ENCODE measurements around the gene DPH6. TPM values are rescaled to one million over a fixed set of nuclear protein-coding genes. Genes with fewer than 3 reads are reported as not detected.

The DPH6 gene
- total RNA-seq, 4 donors from 2014 or later: 15.9 to 44.1 (median 26.1) TPM

DNA sequence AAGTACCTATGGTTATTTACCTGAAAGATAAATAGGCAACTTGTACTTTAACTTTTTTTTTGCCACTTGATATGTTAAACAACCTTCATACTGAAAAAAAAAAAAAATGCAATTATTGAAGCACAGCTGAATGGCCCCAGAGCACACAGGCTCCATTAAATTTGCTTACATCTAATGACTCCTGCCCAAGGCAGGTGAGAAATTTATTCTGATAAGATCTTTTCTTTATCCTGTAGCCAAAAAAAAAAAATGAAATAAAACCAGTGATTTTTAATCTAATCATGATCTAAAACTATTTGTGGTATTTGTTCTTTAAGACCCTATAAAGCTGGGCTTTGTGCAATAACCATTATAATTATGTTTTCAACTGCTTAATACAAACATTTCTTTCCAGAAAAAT, 115.7 kb downstream of the DPH6 start:
- DNase-seq: no peak
- intact Hi-C loops (cut with DNase I; ENCODE audit: low total_unique reads) (no loop called here), in situ Hi-C loops (cut with MboI; ENCODE audit: low sequenced_read_pairs in 4 of 4) (loop anchor here in 1 of 4 donors (25.0 kb wide), 1 partner anchor 343 kb away; the partner anchor contains the start of gene NANOGP8)
- no peak overlapping the region for H3K4me3 ChIP-seq
- no peaks in the 10 kb centered on the region for H3K9me3 ChIP-seq
- H3K4me1 ChIP-seq: no peaks in the 10 kb centered on the region
- TF ChIP-seq, protein P1, sequence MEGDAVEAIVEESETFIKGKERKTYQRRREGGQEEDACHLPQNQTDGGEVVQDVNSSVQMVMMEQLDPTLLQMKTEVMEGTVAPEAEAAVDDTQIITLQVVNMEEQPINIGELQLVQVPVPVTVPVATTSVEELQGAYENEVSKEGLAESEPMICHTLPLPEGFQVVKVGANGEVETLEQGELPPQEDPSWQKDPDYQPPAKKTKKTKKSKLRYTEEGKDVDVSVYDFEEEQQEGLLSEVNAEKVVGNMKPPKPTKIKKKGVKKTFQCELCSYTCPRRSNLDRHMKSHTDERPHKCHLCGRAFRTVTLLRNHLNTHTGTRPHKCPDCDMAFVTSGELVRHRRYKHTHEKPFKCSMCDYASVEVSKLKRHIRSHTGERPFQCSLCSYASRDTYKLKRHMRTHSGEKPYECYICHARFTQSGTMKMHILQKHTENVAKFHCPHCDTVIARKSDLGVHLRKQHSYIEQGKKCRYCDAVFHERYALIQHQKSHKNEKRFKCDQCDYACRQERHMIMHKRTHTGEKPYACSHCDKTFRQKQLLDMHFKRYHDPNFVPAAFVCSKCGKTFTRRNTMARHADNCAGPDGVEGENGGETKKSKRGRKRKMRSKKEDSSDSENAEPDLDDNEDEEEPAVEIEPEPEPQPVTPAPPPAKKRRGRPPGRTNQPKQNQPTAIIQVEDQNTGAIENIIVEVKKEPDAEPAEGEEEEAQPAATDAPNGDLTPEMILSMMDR (IDR thresholded peaks at IDR 0.05 in 4 of 5, conservative IDR thresholded peaks at IDR 0.05 in 1 of 5): no peak
- no peak for TF ChIP-seq POLR2A (IDR thresholded peaks at IDR 0.05)
- no peaks in the 10 kb centered on the region for H3K36me3 ChIP-seq
- no peaks in the 10 kb centered on the region for H3K27me3 ChIP-seq
- no peak for ATAC-seq
- H3K27ac ChIP-seq: no peak overlapping the region

DNA sequence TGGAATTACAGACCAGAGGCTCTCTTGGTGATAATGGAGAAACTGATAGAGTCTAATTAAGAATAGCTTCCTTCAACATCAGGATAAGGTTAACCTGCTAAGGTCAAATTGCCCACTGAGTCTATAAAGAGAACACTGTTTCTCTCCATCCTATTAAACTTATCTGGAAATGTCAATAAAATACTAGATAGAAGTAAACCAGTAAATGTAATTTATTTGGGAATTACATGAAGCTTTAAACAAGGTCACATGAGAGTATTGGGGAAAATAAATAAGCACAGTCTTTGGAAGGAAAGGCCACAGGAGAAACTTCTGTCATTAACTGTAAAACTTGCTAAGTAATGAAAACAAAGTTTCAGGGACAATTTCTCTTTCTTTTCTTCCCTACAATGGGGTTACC, 118.5 kb downstream of the DPH6 start:
- in situ Hi-C loops (cut with MboI; ENCODE audit: low sequenced_read_pairs in 4 of 4) (loop anchor here in 1 of 4 donors (25.0 kb wide), 1 partner anchor 340 kb away; the partner anchor contains the start of gene NANOGP8), intact Hi-C loops (cut with DNase I; ENCODE audit: low total_unique reads) (no loop called here)
- H3K27ac ChIP-seq: no peak overlapping the region
- TF ChIP-seq, protein P1 (IDR thresholded peaks at IDR 0.05 in 4 of 5, conservative IDR thresholded peaks at IDR 0.05 in 1 of 5): no peak
- TF ChIP-seq POLR2A (IDR thresholded peaks at IDR 0.05): no peak
- H3K27me3 ChIP-seq: no peaks in the 10 kb centered on the region
- H3K4me3 ChIP-seq: no peak overlapping the region
- H3K4me1 ChIP-seq: no peaks in the 10 kb centered on the region
- ATAC-seq (no peak), DNase-seq (no peak)
- no peaks in the 10 kb centered on the region for H3K36me3 ChIP-seq
- no peaks in the 10 kb centered on the region for H3K9me3 ChIP-seq

DNA sequence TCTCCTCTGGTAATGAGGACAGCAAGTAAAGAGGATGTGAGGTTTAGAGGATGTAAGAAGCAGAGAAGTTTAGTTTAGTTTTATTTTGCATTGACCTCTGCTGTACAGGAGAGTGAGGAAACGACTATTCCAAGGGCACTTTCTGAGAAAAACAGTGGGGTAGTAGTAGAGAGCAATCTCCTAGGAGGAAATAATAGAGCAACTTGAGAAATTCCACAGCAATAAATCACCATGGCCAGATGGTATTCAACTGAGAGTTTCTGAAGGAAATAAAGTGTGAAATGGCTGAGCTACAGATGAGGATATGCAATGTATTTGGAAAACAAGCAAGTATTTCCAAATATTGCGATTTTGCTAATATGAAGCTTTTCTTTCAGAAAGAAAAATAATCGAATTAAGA, 118.9 kb downstream of the DPH6 start:
- no peak for ATAC-seq
- Histone ChIP-seq H3K27me3 (no peaks in the 10 kb centered on the region), H3K36me3 (no peaks in the 10 kb centered on the region), H3K4me3 (no peak overlapping the region), H3K27ac (no peak overlapping the region), H3K4me1 (no peaks in the 10 kb centered on the region), H3K9me3 (no peaks in the 10 kb centered on the region)
- in situ Hi-C loops (cut with MboI; ENCODE audit: low sequenced_read_pairs in 4 of 4) (loop anchor here in 1 of 4 donors (25.0 kb wide), 1 partner anchor 340 kb away; the partner anchor contains the start of gene NANOGP8), intact Hi-C loops (cut with DNase I; ENCODE audit: low total_unique reads) (no loop called here)
- no peak for DNase-seq
- TF ChIP-seq, protein P1 (IDR thresholded peaks at IDR 0.05 in 4 of 5, conservative IDR thresholded peaks at IDR 0.05 in 1 of 5): no peak
- TF ChIP-seq POLR2A (IDR thresholded peaks at IDR 0.05): no peak

DNA sequence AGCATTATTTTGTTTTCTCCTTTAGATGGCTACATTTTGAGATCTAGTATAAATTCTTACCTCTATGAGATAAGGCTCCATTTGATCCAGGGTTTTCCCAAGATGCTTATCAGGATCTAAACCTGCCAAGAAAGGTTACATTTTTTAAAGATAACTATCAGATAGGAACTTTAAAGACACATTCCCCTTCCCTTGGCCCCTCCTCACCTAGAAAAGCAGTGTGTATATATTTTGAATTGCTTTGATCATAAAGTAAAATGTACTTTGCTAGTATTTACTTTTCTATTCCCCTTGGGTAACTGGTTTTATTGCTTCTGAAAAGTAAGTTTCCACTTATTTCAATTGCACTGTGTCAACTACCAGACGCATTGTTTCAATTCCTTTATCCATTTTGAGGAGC, 135.2 kb downstream of the DPH6 start:
- DNase-seq (no peak), ATAC-seq (no peak)
- Histone ChIP-seq H3K27me3 (no peaks in the 10 kb centered on the region), H3K36me3 (peaks cover 0 to 7% of the 10 kb centered on the region in 2 donors), H3K9me3 (no peaks in the 10 kb centered on the region), H3K27ac (no peak overlapping the region), H3K4me3 (no peak overlapping the region), H3K4me1 (no peaks in the 10 kb centered on the region)
- intact Hi-C loops (cut with DNase I; ENCODE audit: low total_unique reads) (no loop called here), in situ Hi-C loops (cut with MboI; ENCODE audit: low sequenced_read_pairs in 4 of 4) (no loop called here)
- TF ChIP-seq POLR2A (IDR thresholded peaks at IDR 0.05): no peak
- TF ChIP-seq, protein P1 (IDR thresholded peaks at IDR 0.05 in 4 of 5, conservative IDR thresholded peaks at IDR 0.05 in 1 of 5): no peak

DNA sequence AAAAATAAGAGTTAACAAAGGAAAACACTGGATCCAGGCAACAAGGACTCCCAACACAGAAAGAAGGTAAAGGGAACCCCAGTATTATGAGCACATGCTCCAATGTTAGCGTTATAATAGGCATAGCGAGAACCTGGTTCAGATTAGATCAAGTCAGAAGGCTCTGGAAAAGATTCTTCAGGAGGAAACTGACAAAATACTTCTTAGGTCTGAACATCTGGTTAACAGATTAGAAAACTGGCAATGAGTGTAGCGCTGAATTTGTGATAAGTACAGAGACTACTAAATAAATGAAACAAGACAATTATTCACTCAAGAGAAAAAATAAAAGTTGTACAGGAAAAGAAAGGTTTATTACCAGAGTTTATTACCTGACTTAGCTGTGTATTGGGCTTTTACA, 146.1 kb downstream of the DPH6 start:
- no peak for TF ChIP-seq POLR2A (IDR thresholded peaks at IDR 0.05)
- TF ChIP-seq, protein P1 (IDR thresholded peaks at IDR 0.05 in 4 of 5, conservative IDR thresholded peaks at IDR 0.05 in 1 of 5): no peak
- in situ Hi-C loops (cut with MboI; ENCODE audit: low sequenced_read_pairs in 4 of 4): no loop called here
- no peak for DNase-seq
- Histone ChIP-seq H3K36me3 (peaks cover 0 to 5% of the 10 kb centered on the region in 2 donors), H3K9me3 (no peaks in the 10 kb centered on the region), H3K27me3 (no peaks in the 10 kb centered on the region), H3K27ac (no peak overlapping the region), H3K4me3 (no peak overlapping the region), H3K4me1 (no peaks in the 10 kb centered on the region)
- no peak for ATAC-seq
- intact Hi-C loops (cut with DNase I; ENCODE audit: low total_unique reads): no loop called here
